ENCODE measurements around the gene KIF1C.

Gene KIF1C

GRCh38 chr17:4997302-4998026 lies at the start of gene KIF1C, which contains the start of gene INCA1:
TSS of gene KIF1C (plus strand) at chr17:4997950. CDS start at chr17:5000247, 2,297 bp downstream.
TSS of gene INCA1 (minus strand) at chr17:4997522. CDS start at chr17:4994437, 3,085 bp downstream.
- peak; percentile 89 for DNase-seq

- DNase-seq, result peak; percentile 91
Measured at GRCh38 chr17:4948166-4948930, 49.4 kb upstream of the KIF1C start, which contains the start of gene PFN1. TSS of gene PFN1 (minus strand) at chr17:4948530. CDS start at chr17:4948394, 136 bp downstream.

- peak; percentile 77 for DNase-seq
Measured at GRCh38 chr17:4948931-4949320, 48.8 kb upstream of the KIF1C start.

- peak; percentile 81 for DNase-seq
Measured at GRCh38 chr17:4949321-4950074, 48.3 kb upstream of the KIF1C start.

- DNase-seq, result peak; percentile 46
Measured at GRCh38 chr17:4950075-4950745, 47.5 kb upstream of the KIF1C start.

DNA sequence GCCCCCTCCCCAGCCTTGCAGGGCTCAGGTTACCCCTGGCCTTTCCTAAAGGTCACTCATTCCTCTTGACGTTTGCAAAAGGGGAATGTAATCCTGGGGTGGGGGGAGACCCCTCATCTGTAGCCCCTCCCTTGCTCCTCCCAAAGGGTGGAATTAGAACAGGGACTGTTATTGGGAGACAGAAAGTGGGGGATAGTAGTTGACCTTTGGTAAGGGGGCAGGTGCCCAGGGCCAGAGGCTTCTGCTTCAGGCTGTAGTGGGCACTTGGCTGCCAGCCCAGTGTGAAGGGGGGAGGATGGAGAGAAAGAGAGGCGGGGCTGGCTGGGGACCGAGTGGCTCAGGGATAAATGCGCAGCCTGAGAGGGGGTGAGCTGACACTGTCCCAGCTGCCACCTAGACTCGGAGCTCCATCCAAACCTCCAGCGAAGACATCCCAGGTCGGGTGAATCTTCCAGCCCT lies 47.0 kb upstream of the KIF1C start, which contains the start of gene ENO3:
Gene ENO3, plus strand, starts transcription at position 374 of the 459 bp plus-strand sequence. CDS start 711 bp downstream, outside the sequence.
- no peak for DNase-seq

DNA sequence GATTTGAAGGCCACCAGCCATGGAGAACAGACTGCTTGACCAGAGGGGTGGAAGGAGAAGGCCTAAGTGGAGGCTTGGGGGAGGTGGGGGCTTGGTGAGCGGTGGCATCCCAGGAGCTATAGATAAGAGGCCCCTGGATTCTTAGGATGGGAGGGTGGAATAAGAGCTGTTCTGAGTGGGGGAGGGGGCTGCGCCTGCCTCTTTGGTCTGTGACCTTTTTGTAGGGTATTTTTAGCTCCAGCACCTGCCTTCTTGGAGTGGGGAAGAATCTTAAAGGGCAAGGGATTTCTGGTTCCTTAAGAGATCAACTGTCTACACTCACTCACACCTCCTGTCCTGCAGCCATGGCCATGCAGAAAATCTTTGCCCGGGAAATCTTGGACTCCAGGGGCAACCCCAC lies 46.3 kb upstream of the KIF1C start:
- no peak for DNase-seq

DNA sequence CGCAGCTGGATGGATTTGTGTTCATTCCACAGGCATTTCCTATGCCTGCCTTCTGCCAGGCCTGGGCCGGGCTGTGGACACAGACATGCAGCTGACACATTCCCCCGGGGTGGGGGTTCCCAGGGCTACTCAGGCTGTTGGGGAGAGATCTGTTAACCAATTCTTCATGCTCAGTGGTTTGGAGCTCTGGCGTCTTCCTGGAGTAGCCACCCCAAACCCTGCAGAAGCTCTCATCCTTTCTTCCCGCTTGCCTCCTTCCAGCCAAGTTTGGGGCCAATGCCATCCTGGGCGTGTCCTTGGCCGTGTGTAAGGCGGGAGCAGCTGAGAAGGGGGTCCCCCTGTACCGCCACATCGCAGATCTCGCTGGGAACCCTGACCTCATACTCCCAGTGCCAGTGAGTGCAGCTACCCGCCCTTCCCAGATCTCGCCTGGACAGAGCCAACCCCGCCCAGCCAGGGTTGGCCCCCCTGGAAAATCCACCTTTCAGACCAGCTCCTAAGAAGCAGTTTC lies 44.2 kb upstream of the KIF1C start:
- no peak for DNase-seq

GRCh38 chr17:4955091-4955490 lies 42.7 kb upstream of the KIF1C start:
- no peak for DNase-seq

GRCh38 chr17:4956493-4957061 lies 41.2 kb upstream of the KIF1C start:
- DNase-seq, result peak; percentile 47

DNA sequence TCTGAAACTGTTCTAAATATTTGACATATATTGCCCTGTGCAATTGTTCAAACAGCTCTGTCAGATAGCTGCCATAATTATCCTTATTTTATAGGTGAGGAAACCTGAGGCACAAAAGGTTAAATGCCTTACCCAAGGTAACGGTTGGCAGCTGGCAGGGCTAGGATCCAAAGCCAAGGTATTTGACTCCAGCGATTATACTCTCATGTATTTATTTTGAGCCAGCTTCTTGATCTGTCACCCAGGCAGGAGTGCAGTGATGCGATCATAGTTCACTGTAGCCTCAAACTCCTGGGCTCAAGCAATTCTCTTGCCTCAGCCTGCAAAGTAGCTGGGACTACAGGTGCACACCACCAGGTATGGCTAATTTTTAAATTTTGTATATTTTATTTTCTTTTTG lies 39.6 kb upstream of the KIF1C start:
- no peak for DNase-seq

GRCh38 chr17:4959261-4959965 lies 38.3 kb upstream of the KIF1C start:
- no peak for DNase-seq

GRCh38 chr17:4960279-4960922 lies 37.3 kb upstream of the KIF1C start:
- no peak for DNase-seq

- no peak for DNase-seq
Measured at GRCh38 chr17:4965311-4965986, 32.3 kb upstream of the KIF1C start.

DNA sequence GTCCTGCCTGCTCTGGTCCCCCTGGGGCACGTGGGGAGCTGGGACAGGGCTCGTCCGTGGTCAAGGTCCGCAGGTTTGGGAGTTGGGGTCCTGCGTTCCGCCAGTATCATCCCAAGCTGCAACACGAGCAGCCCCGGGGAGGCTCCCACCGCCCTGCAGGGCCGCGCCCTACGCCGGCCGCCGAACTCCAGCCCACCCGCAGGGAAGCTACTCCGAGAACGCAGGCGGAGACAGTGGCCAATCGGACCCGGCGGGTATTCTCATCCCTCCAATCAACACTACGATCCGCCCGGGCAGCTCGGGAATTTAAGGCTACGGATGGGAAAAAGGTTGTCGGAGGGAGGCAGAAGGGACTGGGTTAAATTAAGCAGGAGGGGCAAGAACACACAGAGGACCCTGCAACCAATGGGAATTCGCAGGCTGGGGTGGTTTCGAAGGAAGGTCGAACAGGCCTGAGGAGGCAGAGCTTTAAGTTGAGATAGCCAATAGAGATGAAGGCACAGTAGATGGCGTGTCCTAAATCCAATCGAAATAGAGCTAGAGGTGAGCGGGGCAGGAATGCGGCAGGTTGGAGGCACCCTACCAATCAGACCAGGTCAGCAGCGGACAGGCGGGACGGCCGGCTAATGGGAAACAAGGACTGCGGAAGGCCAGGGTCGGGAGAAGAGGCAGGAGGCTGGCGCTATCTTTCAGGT lies 30.8 kb upstream of the KIF1C start:
- DNase-seq, result peak; percentile 96

DNA sequence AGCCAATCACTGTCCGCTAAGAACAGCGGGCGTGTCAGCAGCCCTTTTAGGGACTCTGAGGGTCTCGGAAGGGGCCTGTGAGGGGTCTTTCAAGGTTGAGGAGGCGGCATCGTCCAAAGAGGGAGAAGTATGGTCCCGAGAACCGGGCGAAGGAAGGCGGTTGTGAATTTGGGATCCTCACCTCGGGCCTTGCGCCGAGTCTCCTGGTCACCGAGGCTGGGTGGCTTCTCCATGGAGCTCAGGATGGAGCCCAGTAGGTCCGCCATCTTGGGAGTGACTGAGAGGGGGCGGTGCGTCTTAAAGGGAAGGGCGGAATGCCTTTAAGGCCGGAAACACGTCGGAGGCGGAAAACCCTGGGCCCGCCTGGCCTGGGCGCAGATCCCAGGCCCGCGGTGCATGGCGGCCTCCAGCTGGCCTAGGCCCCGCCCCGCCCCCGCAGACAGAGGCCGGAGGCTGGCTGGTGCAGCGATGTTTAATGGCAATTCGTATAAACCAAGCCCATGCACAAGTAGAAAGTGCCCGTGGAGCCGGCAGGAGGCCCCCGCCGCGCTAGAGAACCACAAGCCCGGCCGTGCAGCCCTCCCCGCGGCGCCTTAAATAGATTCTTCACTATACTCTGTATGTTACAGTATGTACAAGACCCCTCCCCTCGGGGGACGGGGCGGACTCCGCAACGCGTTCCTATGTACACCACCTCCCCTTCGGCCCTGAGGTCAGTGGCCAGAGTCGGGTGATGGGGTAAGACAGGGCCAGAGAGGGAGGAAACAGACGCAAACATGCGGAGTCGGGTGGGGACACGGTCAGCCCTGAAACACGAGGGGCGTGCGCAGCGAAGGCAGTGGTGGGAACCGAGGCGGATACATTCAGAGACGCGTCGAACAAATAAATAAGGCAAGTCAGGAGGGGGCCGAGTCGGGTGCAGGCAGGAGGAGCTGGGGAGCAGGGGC lies 29.9 kb upstream of the KIF1C start, which contains the start of gene SPAG7:
Gene SPAG7, minus strand, starts transcription at position 279 of the 947 bp plus-strand sequence. Its CDS starts 13 bp downstream, at position 266.
- peak; percentile 94 for DNase-seq

DNA sequence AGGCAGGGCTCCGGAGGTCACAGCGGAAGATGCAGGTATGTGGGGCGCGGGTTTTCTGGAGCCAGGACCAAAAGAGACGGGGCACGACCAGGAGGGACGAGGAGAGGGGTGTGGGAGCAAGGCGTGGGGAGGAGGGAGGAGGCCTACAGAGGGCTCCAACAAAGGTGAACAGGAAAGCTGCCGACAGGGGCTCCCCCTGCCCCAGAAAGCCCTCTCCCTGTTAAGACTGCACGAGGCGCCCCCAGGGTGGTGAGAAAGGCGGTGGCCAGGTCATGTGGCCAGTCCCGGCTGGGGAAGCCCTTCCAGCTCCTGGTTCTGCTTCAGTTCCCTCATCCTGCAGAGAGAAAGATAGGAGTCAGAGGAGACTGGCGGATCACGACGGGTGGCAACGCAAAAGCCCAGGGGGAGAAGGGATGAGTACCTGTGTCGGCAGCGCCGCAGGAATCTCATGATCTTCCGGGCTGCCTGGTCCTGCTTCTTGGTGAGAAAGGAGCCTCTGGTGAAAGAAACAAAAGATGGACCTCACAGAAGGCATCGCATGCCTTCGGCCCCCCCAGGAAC lies 29.2 kb upstream of the KIF1C start:
- peak; percentile 52 for DNase-seq
